GM23248 (cell line): ENCODE data around the gene LARP1. TPM values are rescaled to one million over a fixed set of nuclear protein-coding genes. Genes with fewer than 3 reads are reported as not detected.
"Not testable (repeated sequence)": the region's sequence is repeated elsewhere in the genome, so short reads cannot be mapped to it uniquely, and the experiment has no call there.

Experiments
- DNase-seq: peaks from one replicate; pipeline ENCODE4 v3.0.0-alpha.2; 2015
- H2AFZ ChIP-seq: fragments of 200-600 bp; sonication (generic); 2 replicates; pipeline ENCODE4 v1.6.1; 2016; ENCODE audit warnings: antibody characterized with exemption
- H3F3A ChIP-seq: fragments of 200-600 bp; sonication (generic); 2 replicates; pipeline ENCODE4 v1.6.1; 2016; ENCODE audit warnings: mild to moderate bottlenecking, antibody characterized with exemption, mixed run types; ENCODE audit not compliant: insufficient read depth
- H3K27ac ChIP-seq: fragments of 200-600 bp; sonication (generic); 2 replicates; pipeline ENCODE4 v1.5.1; 2016; ENCODE audit warnings: mild to moderate bottlenecking
- H3K27me3 ChIP-seq: fragments of 200-600 bp; sonication (generic); replicated peaks from 2 replicates; pipeline ENCODE4 v1.6.1; 2016; ENCODE audit warnings: mild to moderate bottlenecking; ENCODE audit not compliant: insufficient read depth
- H3K36me3 ChIP-seq: fragments of 200-600 bp; sonication (generic); 2 replicates; pipeline ENCODE4 v1.6.1; 2016; ENCODE audit warnings: low read depth, mild to moderate bottlenecking
- H3K4me1 ChIP-seq: fragments of 200-600 bp; sonication (generic); 2 replicates; pipeline ENCODE4 v1.6.1; 2016; ENCODE audit warnings: mild to moderate bottlenecking; ENCODE audit not compliant: insufficient read depth
- H3K4me2 ChIP-seq: fragments of 200-600 bp; sonication (generic); one replicate; pipeline ENCODE4 v1.6.1; 2016; ENCODE audit warnings: mild to moderate bottlenecking; ENCODE audit not compliant: unreplicated experiment
- H3K4me3 ChIP-seq: fragments of 200-600 bp; sonication (generic); 2 replicates; pipeline ENCODE4 v1.5.1; 2016; ENCODE audit warnings: mild to moderate bottlenecking
- H3K79me2 ChIP-seq: fragments of 200-600 bp; sonication (generic); 2 replicates; pipeline ENCODE4 v1.6.1; 2016; ENCODE audit warnings: mild to moderate bottlenecking; ENCODE audit not compliant: insufficient read depth
- H3K9ac ChIP-seq: fragments of 200-600 bp; sonication (generic); 2 replicates; pipeline ENCODE4 v1.6.1; 2016; ENCODE audit warnings: mild to moderate bottlenecking
- H3K9me2 ChIP-seq: fragments of 200-600 bp; sonication (generic); 2 replicates; pipeline ENCODE4 v1.6.1; 2016; ENCODE audit warnings: mixed run types, mild to moderate bottlenecking, moderate library complexity; ENCODE audit not compliant: insufficient read depth
- H3K9me3 ChIP-seq: fragments of 200-600 bp; sonication (generic); one replicate; pipeline ENCODE4 v1.6.1; 2017; ENCODE audit warnings: low read depth
- H4K20me1 ChIP-seq: fragments of 200-600 bp; sonication (generic); 2 replicates; pipeline ENCODE4 v1.6.0; 2016; ENCODE audit not compliant: insufficient read depth
- EZH2 ChIP-seq: fragments of 200-600 bp; sonication (generic); IDR thresholded peaks from 2 replicates; pipeline ENCODE4 v1.6.1; 2018; ENCODE audit warnings: antibody characterized with exemption, mild to moderate bottlenecking; ENCODE audit not compliant: insufficient read depth, poor library complexity, severe bottlenecking
- EZH2phosphoT487 ChIP-seq: fragments of 200-600 bp; sonication (generic); IDR thresholded peaks from 2 replicates; pipeline ENCODE4 v1.6.1; 2018; ENCODE audit warnings: antibody characterized with exemption, moderate library complexity, mild to moderate bottlenecking, low read depth; ENCODE audit not compliant: insufficient read depth
- WGBS, 2 experiments: methylation state at CpG; one replicate each; pipeline ENCODE4 v1.1.6; 2015 to 2017; ENCODE audit warnings: low lambda C conversion rate in 2 of 2, low coverage in 1 of 2; ENCODE audit errors: missing lambda C conversion rate in 2 of 2; 5-methylcytosine and 5-hydroxymethylcytosine counted together
- in situ Hi-C: fragments of 300-500 bp; cut with MboI; formaldehyde crosslinking; loops from 2 replicates; pipeline ENCODE4 v1.15.0; 2020
- polyA plus RNA-seq: library from polyadenylated mRNA; unstranded; fragments of >200 nt; fragmentation: Nextera tagmentation; extraction: Ambion mirVana; gene quantifications from 2 replicates; pipeline ENCODE4 v1.2.1, GENCODE V29; 2016
- total RNA-seq: library from RNA; depleted of rRNA; stranded (reverse); fragments of >200 nt; shearing (Covaris generic); gene quantifications from 2 replicates; pipeline ENCODE4 v1.2.3, GENCODE V29; 2014

LARP1 gene
- total and polyA plus RNA-seq, 2 experiments from 2014 or later: 33.8 to 59.9 TPM

- no peaks in the 10 kb centered on the region for H3K9me2 ChIP-seq
- WGBS, 2 experiments: 55 to 56% methylated on average over 6 of the region's 6 CpGs
- H3K4me3 ChIP-seq: no peak overlapping the region
- H3K27me3 ChIP-seq: no peaks in the 10 kb centered on the region
- no peak for TF ChIP-seq EZH2
- no peak for TF ChIP-seq EZH2phosphoT487
- no peaks in the 10 kb centered on the region for H3K4me1 ChIP-seq
- H3K27ac ChIP-seq: no peak overlapping the region
- peaks cover 16% of the 10 kb centered on the region for H3K79me2 ChIP-seq
- no peak overlapping the region for H3K4me2 ChIP-seq
- no peak overlapping the region for H3K9ac ChIP-seq
- H4K20me1 ChIP-seq: no peaks in the 10 kb centered on the region
- no peak for DNase-seq
- H2AFZ ChIP-seq: no peak overlapping the region
- in situ Hi-C loops: loop anchor here (10.0 to 25.0 kb wide), 2 partner anchors 173 to 356 kb away; no protein-coding TSS in a partner anchor
- H3F3A ChIP-seq: no peaks in the 10 kb centered on the region
- peaks cover 15% of the 10 kb centered on the region for H3K36me3 ChIP-seq
- H3K9me3 ChIP-seq: no peaks in the 10 kb centered on the region
Observed at GRCh38 chr5:154817815-154818214, 62.6 kb downstream of the LARP1 start.

- H3K4me2 ChIP-seq: no peak overlapping the region
- no peaks in the 10 kb centered on the region for H4K20me1 ChIP-seq
- no peak overlapping the region for H3K9ac ChIP-seq
- 75 to 77% methylated on average over 2 of the region's 2 CpGs for WGBS, 2 experiments
- H3K27me3 ChIP-seq: no peaks in the 10 kb centered on the region
- H3K9me3 ChIP-seq: no peaks in the 10 kb centered on the region
- H3K9me2 ChIP-seq: no peaks in the 10 kb centered on the region
- H3K4me1 ChIP-seq: no peaks in the 10 kb centered on the region
- no peak for TF ChIP-seq EZH2
- TF ChIP-seq EZH2phosphoT487: no peak
- no peaks in the 10 kb centered on the region for H3F3A ChIP-seq
- no peak overlapping the region for H3K4me3 ChIP-seq
- in situ Hi-C loops: loop anchor here (10.0 to 25.0 kb wide), 2 partner anchors 174 to 356 kb away; no protein-coding TSS in a partner anchor
- H3K79me2 ChIP-seq: peaks cover 10% of the 10 kb centered on the region; the same call in 1 of the 2 replicates
- no peak for DNase-seq
- no peak overlapping the region for H3K27ac ChIP-seq
- no peak overlapping the region for H2AFZ ChIP-seq
- H3K36me3 ChIP-seq: peaks cover 9% of the 10 kb centered on the region
Observed at GRCh38 chr5:154818471-154819116, 63.4 kb downstream of the LARP1 start.

DNA sequence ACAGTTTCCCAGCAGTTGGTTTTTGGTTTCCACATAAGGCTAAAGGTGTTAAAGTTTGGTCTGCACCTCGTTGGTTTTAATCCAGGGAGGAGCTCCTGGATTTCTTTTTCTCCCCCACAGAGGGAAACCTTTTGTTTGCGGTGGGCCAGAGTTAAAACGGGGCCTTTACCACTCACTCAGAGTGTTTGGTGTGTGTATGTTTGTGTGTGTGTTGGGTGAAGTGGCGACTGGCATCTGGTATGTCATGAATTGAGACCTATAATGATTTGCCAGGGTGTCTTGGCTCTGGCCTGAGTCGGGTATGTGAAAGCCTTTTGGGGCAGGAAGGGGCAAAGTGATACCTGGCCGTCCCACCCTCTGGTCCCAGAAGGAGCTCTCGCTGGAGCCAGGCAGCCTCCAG lies 64.4 kb downstream of the LARP1 start:
- 76 to 77% methylated on average over 7 of the region's 7 CpGs for WGBS, 2 experiments
- Histone ChIP-seq H3K27me3 (no peaks in the 10 kb centered on the region), H3K36me3 (peaks cover 9% of the 10 kb centered on the region), H3K79me2 (peaks cover 10% of the 10 kb centered on the region; the same call in 1 of the 2 replicates), H3K9me2 (no peaks in the 10 kb centered on the region), H3K4me2 (no peak overlapping the region), H4K20me1 (no peaks in the 10 kb centered on the region), H3K4me3 (no peak overlapping the region), H3F3A (no peaks in the 10 kb centered on the region), H3K4me1 (no peaks in the 10 kb centered on the region), H2AFZ (no peak overlapping the region), H3K9ac (no peak overlapping the region), H3K9me3 (no peaks in the 10 kb centered on the region), H3K27ac (no peak overlapping the region)
- no peak for DNase-seq
- in situ Hi-C loops: loop anchor here (10.0 to 25.0 kb wide), 2 partner anchors 175 to 357 kb away; no protein-coding TSS in a partner anchor
- TF ChIP-seq EZH2 (no peak), EZH2phosphoT487 (no peak)

GRCh38 chr5:154820383-154820782 lies 65.2 kb downstream of the LARP1 start:
- H2AFZ ChIP-seq: no peak overlapping the region
- H3F3A ChIP-seq: no peaks in the 10 kb centered on the region
- 85 to 92% methylated on average over 5 of the region's 5 CpGs for WGBS, 2 experiments
- H3K9me3 ChIP-seq: no peaks in the 10 kb centered on the region
- H3K27ac ChIP-seq: no peak overlapping the region
- no peak overlapping the region for H3K4me3 ChIP-seq
- no peak overlapping the region for H3K4me2 ChIP-seq
- H3K9me2 ChIP-seq: no peaks in the 10 kb centered on the region
- H3K27me3 ChIP-seq: no peaks in the 10 kb centered on the region
- peaks cover 9% of the 10 kb centered on the region for H3K36me3 ChIP-seq
- no peaks in the 10 kb centered on the region for H4K20me1 ChIP-seq
- no peak for DNase-seq
- in situ Hi-C loops: loop anchor here (25.0 kb wide), 1 partner anchor 358 kb away; no protein-coding TSS in a partner anchor
- TF ChIP-seq EZH2 (no peak), EZH2phosphoT487 (no peak)
- H3K79me2 ChIP-seq: peaks cover 7% of the 10 kb centered on the region; the same call in 1 of the 2 replicates
- H3K4me1 ChIP-seq: no peaks in the 10 kb centered on the region
- no peak overlapping the region for H3K9ac ChIP-seq

DNA sequence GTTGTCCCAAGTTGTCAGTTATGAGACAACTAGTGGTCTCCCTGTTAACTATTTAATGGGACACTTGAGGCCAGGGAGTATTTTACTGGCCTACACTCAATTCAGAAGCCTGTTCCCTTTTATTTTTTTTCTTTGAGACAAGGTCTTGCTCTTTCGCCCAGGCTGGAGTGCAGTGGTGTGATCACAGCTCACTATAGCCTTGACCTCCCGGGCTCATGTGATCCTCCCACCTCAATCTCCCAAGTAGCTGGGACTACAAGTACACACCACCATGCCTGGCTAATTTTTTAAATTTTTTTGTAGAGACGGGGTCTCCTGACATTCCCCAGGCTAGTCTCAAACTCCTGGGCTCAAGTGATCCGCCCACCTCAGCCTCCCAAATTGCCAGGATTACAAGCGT lies 67.7 kb downstream of the LARP1 start:
- in situ Hi-C loops: loop anchor here (25.0 kb wide), 1 partner anchor 361 kb away; no protein-coding TSS in a partner anchor
- 81 to 88% methylated on average over 5 of the region's 5 CpGs for WGBS, 2 experiments

More for the DNA sequence above, 67.7 kb downstream of the LARP1 start:
- H4K20me1 ChIP-seq, H3K27ac ChIP-seq, H2AFZ ChIP-seq, H3K27me3 ChIP-seq, H3K79me2 ChIP-seq, H3K9me2 ChIP-seq, H3K4me3 ChIP-seq, DNase-seq, H3K4me1 ChIP-seq, H3K9ac ChIP-seq, H3K36me3 ChIP-seq, H3K9me3 ChIP-seq, H3K4me2 ChIP-seq, H3F3A ChIP-seq: not testable (repeated sequence)
